Measurements from ENCODE around the gene MARK1.

DNA sequence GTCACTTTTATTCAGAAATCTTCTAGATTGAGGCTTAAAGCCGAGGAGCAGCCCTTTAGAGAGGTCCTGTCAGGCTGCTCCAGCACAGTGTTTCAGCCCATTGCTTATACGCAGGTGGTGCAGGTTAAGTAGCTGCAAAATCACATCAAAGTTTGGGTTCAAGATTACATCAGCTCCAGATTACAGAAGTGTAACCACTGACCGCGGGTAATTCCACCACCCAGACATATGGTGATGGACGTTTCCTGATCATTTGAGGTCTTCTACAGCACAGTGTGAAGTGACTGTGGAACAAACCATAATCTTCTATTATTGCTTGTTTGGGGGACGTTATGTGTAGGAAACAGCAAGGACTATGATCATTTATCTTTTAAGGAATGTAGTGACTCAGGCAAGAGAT lies 174.0 kb downstream of the MARK1 start:
- TF ChIP-seq, protein P1, sequence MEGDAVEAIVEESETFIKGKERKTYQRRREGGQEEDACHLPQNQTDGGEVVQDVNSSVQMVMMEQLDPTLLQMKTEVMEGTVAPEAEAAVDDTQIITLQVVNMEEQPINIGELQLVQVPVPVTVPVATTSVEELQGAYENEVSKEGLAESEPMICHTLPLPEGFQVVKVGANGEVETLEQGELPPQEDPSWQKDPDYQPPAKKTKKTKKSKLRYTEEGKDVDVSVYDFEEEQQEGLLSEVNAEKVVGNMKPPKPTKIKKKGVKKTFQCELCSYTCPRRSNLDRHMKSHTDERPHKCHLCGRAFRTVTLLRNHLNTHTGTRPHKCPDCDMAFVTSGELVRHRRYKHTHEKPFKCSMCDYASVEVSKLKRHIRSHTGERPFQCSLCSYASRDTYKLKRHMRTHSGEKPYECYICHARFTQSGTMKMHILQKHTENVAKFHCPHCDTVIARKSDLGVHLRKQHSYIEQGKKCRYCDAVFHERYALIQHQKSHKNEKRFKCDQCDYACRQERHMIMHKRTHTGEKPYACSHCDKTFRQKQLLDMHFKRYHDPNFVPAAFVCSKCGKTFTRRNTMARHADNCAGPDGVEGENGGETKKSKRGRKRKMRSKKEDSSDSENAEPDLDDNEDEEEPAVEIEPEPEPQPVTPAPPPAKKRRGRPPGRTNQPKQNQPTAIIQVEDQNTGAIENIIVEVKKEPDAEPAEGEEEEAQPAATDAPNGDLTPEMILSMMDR (IDR thresholded peaks at IDR 0.05) = no peak
- TF ChIP-seq POLR2A (IDR thresholded peaks at IDR 0.05) = no peak
